GM12878 (cell line): Measurements from ENCODE around the gene DMXL1. TPM values are rescaled to one million over a fixed set of nuclear protein-coding genes. Genes with fewer than 3 reads are reported as not detected.

Source experiments
- CREB1 ChIP-seq: IDR thresholded peaks from 2 replicates; pipeline ENCODE4 v1.6.1; 2012; ENCODE audit warnings: low read depth, mild to moderate bottlenecking, inconsistent platforms
- EZH2 ChIP-seq: IDR thresholded peaks from 2 replicates; pipeline ENCODE4 v1.6.1; 2012; ENCODE audit warnings: low read depth, mild to moderate bottlenecking, control low read depth, inconsistent platforms, low read length, borderline replicate concordance; ENCODE audit not compliant: control insufficient read depth
- HDGF ChIP-seq: fragments of 450-650 bp; IDR thresholded peaks from 2 replicates; pipeline ENCODE4 v1.6.1; 2016; ENCODE audit warnings: antibody characterized with exemption
- IKZF2 ChIP-seq, 2 experiments: fragments of 450-650 bp; IDR thresholded peaks; 2 replicates each; pipeline ENCODE4 v1.6.1; 2017; ENCODE audit warnings: mild to moderate bottlenecking in 2 of 2, moderate library complexity in 2 of 2
- LARP7 ChIP-seq: fragments of 450-650 bp; IDR thresholded peaks from 2 replicates; pipeline ENCODE4 v1.6.1; 2017; ENCODE audit warnings: mild to moderate bottlenecking
- NBN ChIP-seq: fragments of 450-650 bp; IDR thresholded peaks from 2 replicates; pipeline ENCODE4 v1.6.1; 2016
- PAX8 ChIP-seq: fragments of 450-650 bp; IDR thresholded peaks from 2 replicates; pipeline ENCODE4 v1.6.1; 2017; ENCODE audit warnings: mild to moderate bottlenecking, moderate library complexity
- RELB ChIP-seq: fragments of 450-650 bp; IDR thresholded peaks from 2 replicates; pipeline ENCODE4 v1.6.1; 2017; ENCODE audit warnings: low read depth, mild to moderate bottlenecking, moderate library complexity
- SMAD5 ChIP-seq: IDR thresholded peaks from 2 replicates; pipeline ENCODE4 v1.6.1; 2016; ENCODE audit warnings: antibody characterized with exemption, low read depth
- STAT1 ChIP-seq: fragments of 450-650 bp; conservative IDR thresholded peaks from 2 replicates; pipeline ENCODE4 v1.6.1; 2014; ENCODE audit warnings: antibody characterized with exemption, mild to moderate bottlenecking
- ZBTB40 ChIP-seq: fragments of 450-650 bp; IDR thresholded peaks from 2 replicates; pipeline ENCODE4 v1.6.1; 2016; ENCODE audit warnings: mild to moderate bottlenecking, moderate library complexity, borderline replicate concordance
- ZSCAN29 ChIP-seq: fragments of 450-650 bp; IDR thresholded peaks from 2 replicates; pipeline ENCODE4 v1.6.1; 2017; ENCODE audit warnings: mild to moderate bottlenecking, moderate library complexity
- polyA plus RNA-seq, 11 experiments: library from polyadenylated mRNA; depleted of rRNA in 4 of 11; unstranded in 6 of 11; stranded (reverse) in 5 of 11; fragments of >200 nt; fragmentation: Nextera tagmentation in 4 of 11; fragmentation: Illumina TruSeq in 1 of 11; extraction: Ambion mirVana in 4 of 11; extraction: Trizol in 1 of 11; gene quantifications; 1 replicate in 1 of 11; 2 replicates in 10 of 11; pipeline versions ENCODE4 v1.2.1 to v1.2.3, GENCODE V29; 2011 to 2016; ENCODE audit warnings: inconsistent platforms in 2 of 11, missing spikeins in 2 of 11, low read depth in 1 of 11
- total RNA-seq, 4 experiments: library from RNA; depleted of rRNA in 3 of 4; stranded (reverse); fragments of >200 nt in 3 of 4; fragmentation: Illumina TruSeq in 1 of 4; extraction: Trizol in 1 of 4; gene quantifications; 2 replicates each; pipeline versions ENCODE4 v1.2.1 to v1.2.3, GENCODE V29; 2013 to 2021
- TF ChIP-seq, protein P1 (sequence below): fragments of 450-650 bp; formaldehyde crosslinking; IDR thresholded peaks from 2 replicates; pipeline ENCODE4 v1.5.0; 2022; ENCODE audit warnings: mild to moderate bottlenecking, missing genetic modification characterization
- TF ChIP-seq, protein P2 (sequence below): fragments of 450-650 bp; IDR thresholded peaks from 2 replicates; pipeline ENCODE4 v1.6.1; 2014; ENCODE audit warnings: mild to moderate bottlenecking
- TF ChIP-seq, protein P3 (sequence below): fragments of 450-650 bp; IDR thresholded peaks from 2 replicates; pipeline ENCODE4 v1.6.1; 2017; ENCODE audit warnings: mild to moderate bottlenecking, low read depth, inconsistent platforms; ENCODE audit not compliant: poor library complexity, severe bottlenecking

Gene DMXL1
- total and polyA plus RNA-seq, 10 of the 15 experiments (the other 5 are each of a cell fraction or from before 2014, with no cell fraction given), result 9.1 to 67.7 (median 34.1) TPM

DNA sequence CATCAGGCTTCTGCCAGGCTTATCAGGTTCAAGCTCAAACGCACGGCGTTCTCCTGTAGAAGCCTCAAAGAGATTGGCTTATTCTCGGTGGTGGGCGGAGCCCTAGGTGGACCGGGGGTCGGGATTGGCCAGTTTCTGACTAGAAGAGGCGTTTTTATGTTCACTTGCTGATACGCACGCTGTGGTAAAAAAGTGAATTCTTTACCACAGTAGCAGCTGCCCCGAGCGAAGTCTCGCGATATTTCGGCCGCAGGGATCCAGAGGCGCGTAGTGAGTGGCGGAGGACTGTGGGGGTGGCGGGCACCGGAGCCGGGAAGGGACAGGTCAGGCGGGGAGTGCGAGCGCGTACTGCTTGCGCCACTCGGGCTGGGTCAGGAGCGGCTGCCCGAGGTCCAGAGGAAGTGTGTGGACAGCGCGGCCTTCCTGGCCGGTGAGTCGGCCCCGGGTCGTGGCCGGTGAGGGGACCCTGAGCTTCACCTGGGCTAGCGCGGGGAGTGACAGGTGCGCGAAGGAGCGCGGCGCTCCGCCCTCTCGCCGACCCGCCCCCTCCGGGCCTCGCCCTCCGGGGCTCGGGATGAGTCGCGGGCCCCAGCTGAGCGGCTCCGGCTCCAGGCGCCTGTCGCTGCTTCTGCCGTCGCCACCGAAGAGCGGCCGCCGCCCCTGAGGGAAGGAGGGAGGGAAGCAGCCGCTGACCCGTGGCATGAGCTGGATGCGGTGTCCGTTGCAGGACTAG, at the start of gene DMXL1 (continued):
- TF ChIP-seq ZBTB40 (peak; percentile 77; the same call in 1 of the 2 replicates), EZH2 (no peak), RELB (peak; percentile 64; the same call in 1 of the 2 replicates), ZSCAN29 (peak; percentile 88), SMAD5 (peak; percentile 71; the same call in 1 of the 2 replicates), NBN (peak; percentile 69), PAX8 (no peak), CREB1 (peak; percentile 85), LARP7 (peak; percentile 91), HDGF (peak; percentile 47; the same call in 1 of the 2 replicates), IKZF2 (IDR thresholded peaks at IDR 0.05) (peak in 1 of 2 experiments; percentile 43; a peak in 2 of 4 replicates), STAT1 (peak; percentile 55; the same call in 1 of the 2 replicates)
- TF ChIP-seq, protein P1, sequence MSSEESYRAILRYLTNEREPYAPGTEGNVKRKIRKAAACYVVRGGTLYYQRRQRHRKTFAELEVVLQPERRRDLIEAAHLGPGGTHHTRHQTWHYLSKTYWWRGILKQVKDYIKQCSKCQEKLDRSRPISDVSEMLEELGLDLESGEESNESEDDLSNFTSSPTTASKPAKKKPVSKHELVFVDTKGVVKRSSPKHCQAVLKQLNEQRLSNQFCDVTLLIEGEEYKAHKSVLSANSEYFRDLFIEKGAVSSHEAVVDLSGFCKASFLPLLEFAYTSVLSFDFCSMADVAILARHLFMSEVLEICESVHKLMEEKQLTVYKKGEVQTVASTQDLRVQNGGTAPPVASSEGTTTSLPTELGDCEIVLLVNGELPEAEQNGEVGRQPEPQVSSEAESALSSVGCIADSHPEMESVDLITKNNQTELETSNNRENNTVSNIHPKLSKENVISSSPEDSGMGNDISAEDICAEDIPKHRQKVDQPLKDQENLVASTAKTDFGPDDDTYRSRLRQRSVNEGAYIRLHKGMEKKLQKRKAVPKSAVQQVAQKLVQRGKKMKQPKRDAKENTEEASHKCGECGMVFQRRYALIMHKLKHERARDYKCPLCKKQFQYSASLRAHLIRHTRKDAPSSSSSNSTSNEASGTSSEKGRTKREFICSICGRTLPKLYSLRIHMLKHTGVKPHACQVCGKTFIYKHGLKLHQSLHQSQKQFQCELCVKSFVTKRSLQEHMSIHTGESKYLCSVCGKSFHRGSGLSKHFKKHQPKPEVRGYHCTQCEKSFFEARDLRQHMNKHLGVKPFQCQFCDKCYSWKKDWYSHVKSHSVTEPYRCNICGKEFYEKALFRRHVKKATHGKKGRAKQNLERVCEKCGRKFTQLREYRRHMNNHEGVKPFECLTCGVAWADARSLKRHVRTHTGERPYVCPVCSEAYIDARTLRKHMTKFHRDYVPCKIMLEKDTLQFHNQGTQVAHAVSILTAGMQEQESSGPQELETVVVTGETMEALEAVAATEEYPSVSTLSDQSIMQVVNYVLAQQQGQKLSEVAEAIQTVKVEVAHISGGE (CRISPR knock-in tag), result no peak
- TF ChIP-seq, protein P2, sequence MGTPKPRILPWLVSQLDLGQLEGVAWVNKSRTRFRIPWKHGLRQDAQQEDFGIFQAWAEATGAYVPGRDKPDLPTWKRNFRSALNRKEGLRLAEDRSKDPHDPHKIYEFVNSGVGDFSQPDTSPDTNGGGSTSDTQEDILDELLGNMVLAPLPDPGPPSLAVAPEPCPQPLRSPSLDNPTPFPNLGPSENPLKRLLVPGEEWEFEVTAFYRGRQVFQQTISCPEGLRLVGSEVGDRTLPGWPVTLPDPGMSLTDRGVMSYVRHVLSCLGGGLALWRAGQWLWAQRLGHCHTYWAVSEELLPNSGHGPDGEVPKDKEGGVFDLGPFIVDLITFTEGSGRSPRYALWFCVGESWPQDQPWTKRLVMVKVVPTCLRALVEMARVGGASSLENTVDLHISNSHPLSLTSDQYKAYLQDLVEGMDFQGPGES, result peak; percentile 67; the same call in 1 of the 2 replicates
- TF ChIP-seq, protein P3, sequence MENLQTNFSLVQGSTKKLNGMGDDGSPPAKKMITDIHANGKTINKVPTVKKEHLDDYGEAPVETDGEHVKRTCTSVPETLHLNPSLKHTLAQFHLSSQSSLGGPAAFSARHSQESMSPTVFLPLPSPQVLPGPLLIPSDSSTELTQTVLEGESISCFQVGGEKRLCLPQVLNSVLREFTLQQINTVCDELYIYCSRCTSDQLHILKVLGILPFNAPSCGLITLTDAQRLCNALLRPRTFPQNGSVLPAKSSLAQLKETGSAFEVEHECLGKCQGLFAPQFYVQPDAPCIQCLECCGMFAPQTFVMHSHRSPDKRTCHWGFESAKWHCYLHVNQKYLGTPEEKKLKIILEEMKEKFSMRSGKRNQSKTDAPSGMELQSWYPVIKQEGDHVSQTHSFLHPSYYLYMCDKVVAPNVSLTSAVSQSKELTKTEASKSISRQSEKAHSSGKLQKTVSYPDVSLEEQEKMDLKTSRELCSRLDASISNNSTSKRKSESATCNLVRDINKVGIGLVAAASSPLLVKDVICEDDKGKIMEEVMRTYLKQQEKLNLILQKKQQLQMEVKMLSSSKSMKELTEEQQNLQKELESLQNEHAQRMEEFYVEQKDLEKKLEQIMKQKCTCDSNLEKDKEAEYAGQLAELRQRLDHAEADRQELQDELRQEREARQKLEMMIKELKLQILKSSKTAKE, result no peak
